Stimulated activated CD8-positive, alpha-beta memory T cell treated with anti-CD3 and anti-CD28 coated beads, Interleukin-15, amount 100 ng/mL, for 48 hours (primary cell): ENCODE data around the gene ERP44.
"Not testable (repeated sequence)": the region's sequence is repeated elsewhere in the genome, so short reads cannot be mapped to it uniquely, and the experiment has no call there.

Source experiments
- DNase-seq, 2 donors: peaks; one replicate each; pipeline ENCODE4 v3.0.0-alpha.2; 2020; ENCODE audit warnings: low read depth in 2 of 2

ERP44 gene

DNA sequence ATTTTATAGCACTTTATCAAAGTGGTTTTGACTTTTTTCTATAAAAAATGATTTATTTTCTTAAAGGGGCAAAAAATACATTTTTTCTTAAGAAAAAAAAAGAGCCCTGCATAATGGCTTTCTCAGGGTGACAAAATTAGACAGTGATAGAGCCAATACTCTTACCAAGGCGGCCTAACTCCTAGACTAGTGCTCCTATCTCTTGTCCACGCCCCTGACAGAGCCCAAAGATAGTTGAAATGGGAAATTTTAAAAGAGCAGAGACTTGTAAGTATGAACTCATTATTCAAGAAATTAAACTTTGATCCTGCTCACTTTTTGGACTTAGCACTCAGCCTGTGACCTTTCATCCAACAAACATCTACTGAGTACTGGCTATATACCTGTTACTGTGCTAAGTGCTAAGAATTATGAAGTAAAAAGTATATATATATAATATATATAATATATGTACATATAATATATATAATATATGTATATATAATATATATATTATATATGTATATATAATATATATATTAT is 1.4 kb upstream of the ERP44 start:
- no peak for DNase-seq

GRCh38 chr9:100099722-100100042 is 882 bp upstream of the ERP44 start:
- no peak for DNase-seq

DNA sequence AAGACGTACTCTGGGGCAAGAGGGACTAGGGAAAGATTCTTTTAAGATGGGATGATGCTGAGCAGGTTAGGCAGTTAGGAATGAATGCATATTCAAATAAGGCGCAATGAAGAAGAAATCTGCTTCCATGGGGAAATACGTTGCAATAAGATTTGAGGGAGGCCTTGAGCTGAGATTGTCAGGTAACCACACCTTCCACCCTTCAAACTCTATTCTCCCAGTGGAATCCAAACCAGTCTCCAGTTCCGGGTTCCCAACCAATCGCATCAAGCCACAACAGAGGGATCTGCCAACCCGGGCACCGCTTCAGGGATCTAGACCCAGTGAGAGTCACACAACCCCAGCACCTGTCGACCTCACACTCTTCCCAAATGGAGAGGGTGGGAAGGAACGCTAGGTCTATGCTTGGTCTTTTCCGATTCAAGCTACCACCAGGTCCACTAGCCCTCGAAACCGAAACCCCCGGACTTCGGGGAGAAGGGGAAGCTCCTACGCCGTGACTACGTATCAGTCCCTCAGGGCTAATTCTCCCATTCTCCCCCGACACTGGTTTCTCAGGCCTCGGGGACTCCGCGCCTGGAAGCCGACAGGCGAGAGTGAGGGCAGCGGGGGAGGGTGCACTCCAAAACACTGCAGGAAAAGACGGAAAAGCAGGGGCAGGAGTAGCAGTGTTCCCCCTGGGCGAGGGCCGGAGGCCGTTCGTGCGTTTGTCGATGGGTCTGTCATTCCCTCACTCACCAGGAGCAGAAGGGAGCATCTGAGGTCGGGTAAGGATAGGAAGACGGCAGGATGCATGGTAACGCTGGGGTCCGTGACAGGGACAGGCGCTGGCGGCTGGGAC is 534 bp downstream of the ERP44 start:
- no peak for DNase-seq

DNA sequence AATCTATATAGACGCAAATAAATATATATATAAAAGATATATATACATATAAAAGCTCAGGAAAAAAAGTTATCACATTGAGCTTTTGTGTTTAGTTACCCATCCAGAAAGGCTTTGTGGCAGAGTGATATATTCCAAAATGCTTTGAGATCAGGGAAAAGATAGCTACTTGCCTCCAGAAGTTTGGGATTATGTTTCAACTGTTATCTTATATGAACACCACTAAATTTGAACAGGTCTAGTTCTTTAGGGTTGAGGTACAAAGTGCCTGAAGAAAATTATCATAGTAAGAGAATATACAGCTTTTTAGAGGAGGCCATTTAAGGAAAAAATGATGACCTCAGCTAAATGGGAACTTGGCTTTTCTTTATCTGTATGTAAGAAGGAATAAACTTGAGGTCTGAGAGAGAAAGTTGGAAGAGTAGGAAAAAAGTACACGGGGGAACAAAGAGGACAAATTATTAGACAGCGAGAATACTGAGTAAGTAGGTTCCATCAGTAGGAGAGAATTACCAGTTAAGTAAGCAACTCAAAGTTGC is 2.4 kb downstream of the ERP44 start:
- DNase-seq, result no peak

GRCh38 chr9:100094411-100094810 is 4.4 kb downstream of the ERP44 start:
- not testable (repeated sequence) for DNase-seq

- no peak for DNase-seq
Measured at GRCh38 chr9:100092066-100092465, 6.7 kb downstream of the ERP44 start.

GRCh38 chr9:100091650-100092049 is 7.2 kb downstream of the ERP44 start:
- DNase-seq, result no peak

GRCh38 chr9:100090880-100091279 is 7.9 kb downstream of the ERP44 start:
- no peak for DNase-seq

DNA sequence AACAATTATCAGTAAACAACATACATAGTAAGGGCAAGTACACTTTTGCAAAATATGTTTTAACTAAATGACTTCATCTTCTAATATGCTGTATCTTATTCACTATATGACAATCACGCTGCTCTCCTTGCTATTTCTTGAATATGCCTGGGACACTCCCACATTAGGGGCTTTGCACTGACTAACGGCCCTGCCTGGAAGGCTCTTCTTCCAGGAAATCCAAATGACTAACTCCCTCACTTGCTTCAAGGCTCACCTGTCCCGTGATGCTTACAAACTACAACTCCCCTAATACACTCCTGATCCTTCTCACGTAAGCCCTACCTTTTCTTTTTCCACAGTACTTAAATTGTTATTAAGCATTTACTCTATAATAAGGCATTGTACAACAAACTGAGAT is 10.6 kb downstream of the ERP44 start:
- no peak for DNase-seq

DNA sequence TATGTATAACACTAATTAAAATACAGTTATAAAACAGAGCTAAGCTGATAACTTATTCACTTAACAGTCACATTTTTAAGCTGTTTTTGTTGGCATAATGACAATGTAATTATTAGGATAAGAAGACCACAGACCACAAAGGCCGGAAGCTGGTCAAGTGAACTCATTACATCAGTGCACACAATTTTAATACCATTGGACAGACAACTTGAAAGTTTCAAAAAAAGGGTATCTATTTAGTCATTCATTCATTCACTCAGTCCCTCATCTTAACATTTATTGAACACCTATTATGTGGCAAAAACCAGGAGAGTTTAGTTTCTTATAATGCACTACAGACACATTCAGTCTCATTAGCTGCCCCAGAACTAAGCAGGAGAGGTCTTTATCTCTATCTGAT is 11.6 kb downstream of the ERP44 start:
- no peak for DNase-seq

DNA sequence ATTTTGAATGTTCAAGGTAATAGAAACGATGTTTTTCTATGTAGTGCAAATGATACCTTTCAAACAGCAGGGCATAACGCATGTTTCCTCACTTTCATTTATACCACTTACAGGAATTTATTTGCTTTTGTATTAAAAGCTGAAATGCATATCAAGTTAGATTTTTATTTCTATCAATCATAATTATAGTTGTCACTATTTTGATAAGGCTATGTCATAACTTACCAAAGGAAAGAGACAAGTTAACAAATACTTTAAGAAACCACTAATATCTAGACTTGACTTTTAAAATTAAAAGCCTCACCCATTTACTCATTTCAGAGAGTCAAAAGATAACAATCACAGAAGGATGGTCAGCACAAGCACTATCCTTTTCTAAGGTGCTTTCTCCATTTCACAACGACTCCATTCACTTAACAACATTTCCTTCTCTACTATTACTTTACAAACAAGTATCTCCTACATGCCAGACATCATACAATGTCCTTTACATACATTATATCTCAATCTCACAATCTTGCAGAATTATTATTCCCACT is 12.6 kb downstream of the ERP44 start:
- DNase-seq, result no peak

DNA sequence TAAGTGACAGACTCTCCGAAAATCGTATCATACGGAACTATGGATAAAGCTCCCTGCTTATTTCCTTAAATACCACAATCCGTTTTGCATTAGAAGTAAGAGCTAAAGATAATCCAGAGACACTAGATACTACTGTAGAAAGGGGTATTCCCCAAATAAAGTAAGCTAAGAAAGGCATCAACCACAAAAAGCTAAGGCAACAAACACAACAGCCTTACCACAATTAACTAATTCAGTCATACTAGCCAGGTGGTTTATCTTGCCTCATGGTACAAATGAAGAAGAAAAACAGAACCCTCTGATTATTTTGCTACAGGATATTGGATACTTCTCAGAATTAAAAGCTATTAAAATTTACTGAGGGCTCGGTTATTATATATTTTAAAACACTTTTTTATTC is 14.1 kb downstream of the ERP44 start:
- no peak for DNase-seq

- no peak for DNase-seq
Measured at GRCh38 chr9:100084128-100084453, 14.7 kb downstream of the ERP44 start.

DNA sequence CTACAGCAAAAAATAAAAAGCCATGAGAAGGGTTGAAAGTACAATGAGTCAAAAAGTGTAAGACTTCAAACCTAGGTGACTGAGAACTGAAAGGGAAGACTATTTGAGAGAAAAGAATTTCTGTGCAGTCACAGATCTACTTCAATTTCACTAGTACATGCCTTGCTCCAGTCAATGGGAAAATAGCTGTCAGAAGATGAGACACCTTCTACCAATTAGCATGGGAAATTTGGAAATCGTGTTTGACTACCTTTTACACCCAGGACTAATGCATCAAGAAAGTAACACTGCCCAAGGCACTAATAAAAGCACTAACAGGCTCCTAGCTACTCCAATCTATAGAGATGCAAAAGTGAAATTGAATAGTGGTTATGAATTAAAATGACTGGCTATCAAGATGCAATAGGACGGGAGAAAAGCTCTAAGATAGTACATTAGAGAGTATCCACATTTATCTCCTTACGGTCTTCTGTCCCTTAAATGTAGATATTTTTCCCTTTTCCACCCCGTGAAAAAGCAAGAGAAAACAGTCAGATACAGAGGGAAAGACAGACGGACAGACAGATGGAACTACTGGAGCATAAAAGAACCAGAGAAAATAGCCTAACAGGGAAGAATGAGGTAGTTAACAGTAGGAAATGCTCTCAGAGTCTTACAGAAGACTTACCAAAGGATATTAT is 15.2 kb downstream of the ERP44 start:
- DNase-seq, result no peak

GRCh38 chr9:100082782-100083181 is 16.0 kb downstream of the ERP44 start:
- DNase-seq, result no peak

- DNase-seq, result not testable (repeated sequence)
Measured at GRCh38 chr9:100076256-100076655, 22.5 kb downstream of the ERP44 start.

GRCh38 chr9:100074989-100075388 is 23.8 kb downstream of the ERP44 start:
- DNase-seq, result no peak

DNA sequence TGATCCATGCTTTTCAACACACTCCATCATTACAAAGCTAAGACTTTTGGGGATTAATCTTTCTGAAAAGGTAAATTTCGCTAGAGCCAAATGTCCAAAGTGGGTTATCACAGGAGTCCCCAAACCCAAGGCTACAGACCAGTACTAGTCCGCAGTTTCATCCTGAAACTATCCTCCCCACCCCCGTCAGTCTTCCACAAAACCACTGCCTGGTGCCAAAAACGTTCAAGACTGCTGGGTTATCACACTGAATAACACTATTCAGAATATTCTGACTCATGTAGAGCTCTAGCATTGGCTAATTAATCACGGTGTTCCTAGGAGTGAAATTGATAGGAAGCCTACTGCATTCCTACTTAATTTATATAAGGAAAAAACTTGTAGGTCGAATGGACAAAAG is 24.7 kb downstream of the ERP44 start:
- no peak for DNase-seq

GRCh38 chr9:100072805-100073204 is 26.0 kb downstream of the ERP44 start:
- DNase-seq, result no peak

DNA sequence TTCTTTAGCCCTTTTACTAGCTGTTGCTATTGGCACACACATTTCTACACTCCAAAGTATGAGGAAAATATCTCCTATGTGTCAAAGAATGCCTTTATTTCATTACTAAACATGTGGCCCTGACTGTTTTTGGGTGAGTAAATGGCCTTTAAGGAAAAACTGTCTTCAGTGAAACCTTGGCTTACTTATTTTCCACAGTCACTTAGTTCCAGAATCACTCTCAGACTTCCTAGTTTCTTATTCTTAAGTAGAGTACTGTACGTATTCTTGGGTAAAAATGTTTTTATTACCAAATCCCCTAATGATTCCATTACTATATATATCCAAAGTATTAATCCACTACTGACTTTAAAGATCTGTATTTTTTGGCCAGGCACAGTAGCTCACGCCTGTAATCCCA is 27.5 kb downstream of the ERP44 start:
- DNase-seq, result no peak

DNA sequence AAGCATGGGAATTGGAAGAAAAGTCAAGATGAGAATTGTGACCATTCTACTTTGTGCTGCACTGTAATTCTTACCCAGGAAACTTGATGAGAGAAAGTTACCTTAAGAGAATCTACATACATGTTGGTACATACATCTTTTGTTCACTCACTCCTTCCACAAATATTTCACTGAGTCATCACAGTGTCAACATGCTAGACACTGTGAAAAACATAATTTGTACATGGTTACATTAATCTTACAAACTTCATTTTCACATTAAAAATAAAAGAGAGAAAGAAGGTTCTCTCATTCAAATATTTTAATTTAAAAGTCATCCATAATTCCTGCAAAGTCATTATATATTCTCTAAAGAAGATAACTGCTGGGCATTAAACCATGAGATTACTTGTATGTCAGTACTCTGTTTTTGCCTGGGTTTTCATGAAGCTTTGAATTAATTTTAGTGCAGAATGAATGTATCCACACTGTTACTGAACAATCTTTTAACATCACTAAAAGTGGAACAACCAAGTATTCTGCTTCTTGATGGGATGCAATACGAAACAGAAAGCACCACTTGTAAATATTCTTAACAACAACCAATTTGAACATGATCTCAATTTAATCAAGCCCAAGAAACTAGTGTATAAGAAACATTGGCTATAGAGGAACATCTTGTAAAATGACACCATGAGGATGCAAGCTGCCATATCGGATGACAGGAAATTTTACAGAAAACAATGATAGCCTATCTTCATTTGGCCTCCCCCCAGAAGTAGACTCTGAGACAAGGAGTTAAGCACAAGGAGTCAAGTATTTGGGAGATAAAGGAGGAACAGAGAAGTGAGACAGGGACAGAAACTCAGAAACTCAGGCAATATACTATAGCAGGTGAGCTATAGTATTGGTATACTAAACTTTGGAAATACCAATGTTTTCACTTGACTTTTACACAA is 28.4 kb downstream of the ERP44 start:
- DNase-seq, result no peak

GRCh38 chr9:100069068-100069467 is 29.7 kb downstream of the ERP44 start:
- DNase-seq, result not testable (repeated sequence)
